RPMI8226 (cell line): Measurements from ENCODE around the gene SGTA.

Experiments used
- DNase-seq: peaks from one replicate; pipeline ENCODE4 v3.0.0-alpha.2; 2015

The SGTA gene

DNA sequence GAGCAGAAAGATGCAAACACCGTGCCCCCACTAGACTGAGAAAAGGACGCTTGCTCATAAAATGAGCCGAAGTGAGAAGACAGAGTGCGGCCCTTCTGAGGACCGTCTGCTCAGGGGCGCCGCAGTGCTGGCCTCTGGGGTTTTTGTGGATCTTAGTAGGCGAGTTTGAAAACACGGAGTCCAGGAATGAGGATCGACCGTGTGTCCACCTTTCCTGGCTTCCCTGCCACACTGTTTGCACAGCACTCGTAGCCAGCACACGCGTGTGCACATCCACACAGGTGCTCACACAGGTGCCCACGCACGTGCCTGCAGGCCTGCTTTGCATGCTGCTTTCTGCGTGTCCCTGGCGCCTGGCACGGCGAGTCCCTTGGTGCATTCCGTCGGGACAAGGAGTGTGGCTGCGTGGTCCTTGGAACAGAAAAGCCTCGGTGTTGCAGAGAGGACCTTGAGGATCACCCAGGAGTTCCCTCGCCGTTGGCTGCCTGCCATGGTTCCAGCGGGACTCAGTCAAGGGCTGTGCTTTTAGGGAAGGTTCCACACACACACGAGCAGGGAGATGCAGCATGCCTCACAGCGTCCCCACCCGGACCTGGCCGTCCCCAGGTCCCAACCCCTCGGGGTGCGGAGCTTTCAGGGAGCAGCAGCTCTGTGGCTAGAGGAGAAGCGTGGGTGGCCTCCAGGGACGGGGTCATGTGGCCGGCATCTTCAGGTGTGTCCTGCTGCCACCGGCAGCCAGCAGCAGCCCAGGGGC is 26.5 kb upstream of the SGTA start:
- no peak for DNase-seq

DNA sequence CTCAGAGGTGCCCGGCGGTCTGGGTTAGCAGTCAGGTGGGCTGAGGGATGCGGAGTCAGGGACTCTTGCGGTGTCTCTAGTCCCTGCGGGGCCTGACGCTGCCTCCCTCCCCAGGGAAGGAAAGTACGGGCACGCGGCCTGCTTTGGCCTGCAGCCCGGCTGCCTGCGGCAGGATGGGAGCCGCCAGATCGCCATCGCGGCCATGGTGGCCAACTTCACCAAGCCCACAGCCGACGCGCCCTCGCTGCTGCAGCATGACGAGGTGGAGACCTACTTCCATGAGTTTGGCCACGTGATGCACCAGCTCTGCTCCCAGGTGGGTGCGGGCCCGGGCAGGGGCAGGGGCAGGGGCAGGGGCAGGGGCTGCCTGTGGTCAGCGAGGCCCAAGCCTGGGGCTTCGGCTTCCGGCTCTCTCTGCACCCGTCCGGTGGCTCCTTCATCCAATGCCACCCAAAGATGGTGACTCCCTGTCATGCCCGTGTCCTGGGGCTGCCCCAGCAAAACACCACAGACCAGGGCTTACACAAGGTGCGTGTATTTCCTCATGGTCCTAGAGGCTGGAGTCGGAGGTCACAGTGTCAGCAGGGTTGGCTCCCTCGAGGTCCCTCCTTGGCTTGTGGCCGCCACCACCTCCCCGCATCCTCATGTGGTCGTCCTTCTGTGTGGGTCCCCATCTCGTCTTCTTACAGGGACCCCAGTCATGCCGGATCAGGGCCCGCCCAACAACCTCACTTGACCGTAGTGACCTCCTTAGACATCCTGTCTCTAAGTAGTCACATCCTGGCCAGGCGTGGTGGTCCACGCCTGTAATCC is 25.3 kb upstream of the SGTA start:
- DNase-seq, result no peak

DNA sequence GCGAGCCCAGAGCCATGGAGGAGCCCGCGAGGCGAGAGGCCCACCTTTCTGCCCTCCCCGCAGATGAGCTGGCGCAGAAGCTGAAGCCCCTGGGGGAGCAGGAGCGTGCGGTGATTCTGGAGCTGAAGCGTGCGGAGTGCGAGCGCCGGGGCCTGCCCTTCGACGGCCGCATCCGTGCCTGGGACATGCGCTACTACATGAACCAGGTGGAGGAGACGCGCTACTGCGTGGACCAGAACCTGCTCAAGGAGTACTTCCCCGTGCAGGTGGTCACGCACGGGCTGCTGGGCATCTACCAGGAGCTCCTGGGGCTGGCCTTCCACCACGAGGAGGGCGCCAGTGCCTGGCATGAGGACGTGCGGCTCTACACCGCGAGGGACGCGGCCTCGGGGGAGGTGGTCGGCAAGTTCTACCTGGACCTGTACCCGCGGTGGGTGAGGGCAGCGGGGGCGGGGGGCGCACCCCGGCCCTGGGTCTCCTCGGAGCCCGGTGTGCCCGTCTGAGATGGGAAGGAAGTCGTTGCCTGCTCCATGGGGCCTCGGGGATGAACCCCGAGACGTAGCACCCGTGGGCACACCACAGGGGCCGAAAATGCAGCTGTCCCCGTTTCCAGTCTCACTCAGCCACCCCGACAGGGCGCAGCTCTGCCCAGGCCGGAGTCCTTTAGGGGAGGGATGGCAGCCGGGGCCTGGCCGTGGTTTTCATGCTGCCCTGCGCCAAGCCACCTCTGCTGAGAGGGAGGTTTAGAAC is 24.5 kb upstream of the SGTA start:
- no peak for DNase-seq

DNA sequence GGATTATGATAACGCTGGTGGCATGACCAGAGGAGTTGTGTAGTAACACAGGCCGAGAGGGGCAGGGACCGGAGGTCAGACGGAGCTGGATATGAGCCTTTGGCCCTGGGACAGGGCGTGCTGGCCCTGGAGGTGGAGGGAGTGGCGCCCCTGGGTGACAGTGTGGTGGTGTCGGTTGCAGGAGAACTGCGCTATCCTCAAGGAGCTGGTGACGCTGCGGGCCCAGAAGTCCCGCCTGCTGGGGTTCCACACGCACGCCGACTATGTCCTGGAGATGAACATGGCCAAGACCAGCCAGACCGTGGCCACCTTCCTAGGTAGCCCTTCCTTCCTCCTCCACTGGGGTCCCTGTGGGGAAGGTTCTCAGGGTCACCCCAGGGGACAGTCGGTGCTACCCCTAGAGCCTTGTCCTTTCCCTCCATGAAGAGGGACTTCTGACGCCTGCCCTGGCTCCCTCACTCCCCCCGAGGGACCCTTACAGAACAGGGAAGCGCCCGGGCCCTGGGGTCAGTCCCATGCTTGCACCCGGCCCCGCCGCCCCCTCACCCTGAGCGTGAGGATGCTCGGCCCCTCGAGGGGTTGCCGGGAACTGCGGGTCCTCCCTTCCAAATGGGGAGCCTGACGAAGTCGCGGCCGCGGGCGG is 23.8 kb upstream of the SGTA start:
- no peak for DNase-seq

DNA sequence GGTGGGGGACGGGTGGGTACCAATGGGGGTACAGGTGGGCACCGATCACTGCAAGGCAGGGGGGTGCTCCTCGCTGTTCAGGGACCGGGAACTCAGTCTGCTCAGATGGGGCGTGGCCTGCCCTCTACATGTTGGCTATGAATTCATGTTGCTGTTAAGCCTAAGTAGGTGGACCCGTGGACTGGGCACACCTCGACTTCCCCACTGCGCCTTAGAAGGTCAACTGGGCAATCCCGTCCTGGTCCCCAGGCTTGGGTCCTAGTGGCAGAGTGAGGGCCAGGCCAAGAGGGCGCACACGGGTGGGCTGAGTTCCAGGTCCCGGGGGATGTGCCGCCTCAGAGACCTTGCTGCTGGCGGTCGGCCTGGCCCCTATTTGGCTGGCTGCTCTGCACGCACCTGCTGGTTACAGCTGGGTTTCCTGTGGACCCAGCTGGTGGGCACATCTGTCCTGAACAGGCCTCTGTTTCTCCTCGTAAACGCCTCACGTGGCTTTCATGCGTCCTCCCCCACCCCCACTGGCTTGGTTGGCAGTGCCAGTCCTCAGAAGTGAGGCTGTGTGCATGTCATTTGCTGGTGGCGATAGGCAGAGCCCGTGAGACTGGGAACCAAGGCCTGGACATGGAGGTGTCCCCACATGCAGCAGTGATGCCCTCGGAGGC is 23.0 kb upstream of the SGTA start:
- no peak for DNase-seq

DNA sequence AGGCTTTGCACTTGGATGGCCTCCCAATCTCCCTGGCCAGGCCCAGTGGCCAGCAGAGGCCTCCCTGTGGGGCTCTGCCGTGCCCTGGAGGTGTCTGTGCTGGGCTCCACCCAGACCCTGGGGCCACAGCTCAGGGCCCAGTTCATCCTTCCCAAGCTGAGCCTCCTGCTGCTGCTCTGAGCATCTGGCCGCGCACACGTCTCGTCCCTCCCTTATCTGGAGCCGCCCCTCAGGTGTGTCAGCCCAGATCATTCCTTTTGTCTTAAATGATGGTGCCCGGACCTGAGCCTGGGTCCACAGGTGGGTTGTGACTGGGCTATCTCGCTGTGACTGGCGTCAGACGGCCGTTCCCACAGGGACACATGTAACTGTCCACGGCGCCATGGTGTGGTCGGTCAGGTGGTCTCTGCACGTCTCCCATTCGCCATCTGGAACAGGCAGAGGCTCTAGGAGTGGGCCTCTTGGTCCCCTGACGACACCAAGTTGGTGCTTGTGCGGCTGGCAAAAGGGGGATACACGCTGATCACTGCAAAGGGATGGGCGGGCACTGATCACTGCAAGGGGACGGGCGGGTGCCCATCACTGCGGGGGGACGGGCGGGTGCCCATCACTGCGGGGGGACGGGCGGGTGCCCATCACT is 22.3 kb upstream of the SGTA start:
- DNase-seq, result no peak

DNA sequence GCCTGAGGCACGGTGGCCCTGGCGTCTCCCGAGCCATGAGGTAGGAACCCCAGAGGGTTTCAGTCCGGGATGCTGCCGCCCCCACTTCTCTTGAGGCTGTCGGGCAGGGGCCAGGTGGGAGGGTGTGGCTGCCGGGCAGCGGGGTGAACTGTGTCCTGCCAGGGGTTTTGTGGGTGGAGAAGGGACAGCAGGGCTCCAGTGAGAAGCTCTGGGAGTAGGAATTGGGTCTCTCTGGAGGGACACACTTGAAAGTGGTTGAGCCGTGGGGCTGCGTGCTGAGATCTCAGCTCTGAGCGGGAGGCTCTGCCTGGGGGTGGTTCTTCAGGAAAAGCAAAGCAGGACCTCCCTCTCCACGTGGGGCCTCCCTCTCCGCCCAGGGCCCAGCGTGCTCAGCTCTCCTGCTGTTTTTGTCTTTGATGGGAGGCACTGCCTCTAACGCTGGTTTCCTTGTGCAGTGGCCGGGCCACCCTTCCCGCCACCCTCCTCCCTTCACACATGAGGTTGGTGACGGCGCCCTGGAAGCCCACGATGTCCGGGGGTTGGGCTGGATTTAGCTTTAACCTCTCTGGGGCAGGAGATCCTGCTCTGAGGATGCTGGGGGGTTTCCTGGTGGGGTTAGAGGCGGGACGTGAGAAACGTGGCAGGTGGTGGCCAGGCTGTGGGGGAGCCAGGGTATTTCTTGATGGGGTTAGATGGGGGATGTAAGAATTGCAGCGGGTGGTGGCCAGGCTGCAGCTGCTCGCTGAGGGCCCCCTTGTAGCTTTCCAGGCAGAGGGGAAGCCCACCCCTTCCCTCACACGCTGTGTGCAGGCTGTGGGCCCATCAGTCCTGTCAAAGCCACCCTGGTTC is 21.3 kb upstream of the SGTA start:
- no peak for DNase-seq

DNA sequence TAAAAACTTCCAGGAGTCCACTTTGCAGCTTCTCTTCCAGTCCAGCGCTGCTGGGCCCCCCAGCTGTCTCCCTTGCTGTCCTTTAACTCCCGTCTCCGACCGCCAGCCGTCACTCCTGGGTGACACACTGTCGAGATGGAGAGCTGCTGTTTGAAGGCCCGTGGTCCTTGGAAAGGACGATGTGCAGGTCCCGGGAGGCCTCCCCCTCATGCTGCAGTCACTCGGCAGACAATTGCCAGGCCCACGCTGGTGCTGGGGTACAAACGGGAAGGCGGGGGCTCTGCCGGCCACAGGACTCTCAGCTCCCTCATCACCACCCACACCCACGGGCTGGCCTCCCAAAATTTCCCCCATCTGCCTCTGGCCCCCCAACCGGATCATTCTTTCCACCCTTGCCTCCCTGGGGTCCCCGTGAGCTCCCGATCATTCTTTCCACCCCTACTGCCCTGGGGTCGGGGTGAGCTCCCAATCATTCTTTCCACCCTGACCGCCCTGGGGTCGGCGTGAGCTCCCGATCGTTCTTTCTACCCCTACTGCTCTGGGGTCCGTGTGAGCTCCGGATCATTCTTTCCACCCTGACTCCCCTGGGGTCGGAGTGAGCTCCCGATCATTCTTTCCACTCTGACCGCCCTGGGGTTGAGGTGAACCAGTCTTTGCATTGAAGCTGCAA is 20.5 kb upstream of the SGTA start:
- no peak for DNase-seq

DNA sequence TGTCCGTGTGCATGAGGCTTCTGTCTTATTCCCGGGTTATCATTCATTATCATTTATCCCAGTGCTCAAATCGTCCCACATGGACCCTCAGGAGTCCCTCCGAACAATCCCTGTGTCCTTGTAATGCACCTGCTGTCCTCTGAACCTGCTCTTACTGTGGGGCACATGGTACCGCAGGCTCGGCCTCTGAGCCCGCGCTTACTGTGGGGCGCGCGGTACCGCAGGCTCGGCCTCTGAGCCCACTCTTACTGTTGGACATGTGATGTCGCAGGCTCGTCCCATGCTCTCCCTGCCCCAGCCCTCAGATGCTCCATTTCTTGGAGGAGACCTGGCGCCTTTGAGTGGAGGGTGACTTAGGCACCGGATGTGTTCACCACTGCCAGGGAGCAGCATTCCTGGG is 19.8 kb upstream of the SGTA start:
- no peak for DNase-seq

DNA sequence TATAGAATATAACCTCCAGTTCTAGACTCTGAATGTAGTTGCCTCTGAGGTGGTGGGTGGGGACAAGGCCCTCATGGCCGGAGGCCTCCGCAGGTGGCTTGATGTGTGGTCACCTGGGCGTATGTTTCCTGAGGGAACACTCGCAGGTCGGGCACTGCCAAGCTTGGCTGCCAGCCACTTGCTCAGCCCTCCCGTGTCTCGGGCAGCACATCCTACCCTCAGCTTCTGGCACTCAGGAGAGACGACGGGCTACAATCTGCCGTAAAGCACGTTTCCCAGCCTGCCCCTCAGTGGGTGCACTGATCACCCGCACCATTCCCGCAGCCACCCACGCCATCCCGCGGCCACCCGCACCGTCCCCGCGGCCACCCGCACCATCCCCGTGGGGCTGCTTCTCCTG is 17.4 kb upstream of the SGTA start:
- DNase-seq, result no peak

DNA sequence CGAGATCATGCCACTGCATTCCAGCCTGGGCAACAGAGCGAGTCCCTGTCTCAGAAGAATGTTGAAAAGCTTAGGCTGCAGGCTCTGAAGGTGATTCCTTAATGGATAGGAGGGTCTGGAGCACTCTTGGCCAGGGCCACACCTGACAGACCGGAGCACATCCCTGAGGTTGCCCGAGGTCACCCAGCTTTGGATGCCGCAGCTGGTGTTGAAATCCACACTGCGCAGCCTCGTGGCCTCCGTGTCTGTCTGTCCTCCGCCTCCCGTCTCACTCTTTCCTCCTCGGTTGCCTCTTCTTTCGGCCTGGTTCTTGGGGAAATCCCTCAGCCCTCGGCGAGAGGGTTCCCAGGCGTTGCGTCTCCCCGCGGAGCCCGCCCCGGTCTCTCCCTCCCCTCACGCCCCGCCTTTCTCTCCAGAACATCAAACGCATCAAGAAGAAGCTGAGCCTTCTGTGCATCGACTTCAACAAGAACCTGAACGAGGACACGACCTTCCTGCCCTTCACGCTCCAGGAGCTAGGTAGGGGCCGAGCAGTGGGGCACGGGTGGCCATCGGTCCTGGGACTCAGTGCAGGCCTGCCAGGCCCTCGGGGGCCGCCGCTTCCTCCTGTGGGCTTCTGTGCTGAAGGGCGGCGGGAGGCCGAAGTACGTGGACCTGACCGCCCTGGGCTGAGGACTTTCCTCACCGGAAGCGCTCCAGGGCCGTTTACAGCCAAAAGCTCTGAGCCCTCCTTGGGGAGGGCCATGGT is 16.4 kb upstream of the SGTA start:
- no peak for DNase-seq

DNA sequence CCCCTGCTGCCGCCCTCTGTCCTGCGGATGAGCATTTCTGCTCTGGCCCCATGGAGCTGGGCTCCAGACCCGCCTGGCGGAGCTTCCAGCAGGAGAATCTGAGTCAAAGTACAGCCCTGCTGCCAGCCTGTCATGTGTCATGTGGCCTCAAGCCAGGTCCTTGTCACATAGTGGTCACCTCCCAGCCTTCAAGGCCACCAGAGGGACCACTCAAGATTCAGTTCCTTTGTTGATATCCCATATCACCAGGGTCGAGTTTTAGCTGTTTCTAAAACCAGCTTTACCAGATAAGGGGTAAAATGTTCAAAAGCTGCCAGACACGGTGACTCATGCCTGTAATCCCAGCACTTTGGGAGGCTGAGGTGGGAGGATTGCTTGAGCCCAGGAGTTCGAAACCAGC is 15.7 kb upstream of the SGTA start:
- no peak for DNase-seq

DNA sequence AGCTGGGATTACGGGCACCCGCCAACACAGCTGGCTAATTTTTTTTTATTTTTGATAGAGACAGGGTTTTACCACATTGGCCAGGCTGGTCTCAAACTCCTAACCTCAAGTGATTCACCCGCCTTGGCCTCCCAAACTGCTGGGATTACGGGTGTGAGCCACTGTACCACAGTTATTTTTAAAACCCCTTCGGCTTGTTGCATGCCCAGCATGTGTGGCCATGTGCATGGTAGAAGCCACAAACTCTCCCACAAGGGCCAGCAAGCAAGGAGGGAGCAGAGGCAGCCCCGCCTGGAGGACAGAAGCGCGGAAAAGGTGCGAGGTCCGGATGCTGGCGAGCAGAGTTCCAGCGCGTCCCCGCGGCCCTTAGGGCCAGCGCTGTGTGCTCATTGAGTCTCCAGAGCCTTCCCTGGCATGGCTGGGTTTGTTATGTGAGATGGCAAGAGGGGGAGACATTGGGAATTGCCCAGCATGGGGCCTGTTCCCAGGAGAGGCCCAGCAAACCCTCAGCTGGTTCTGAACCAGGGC is 15.1 kb upstream of the SGTA start:
- no peak for DNase-seq

DNA sequence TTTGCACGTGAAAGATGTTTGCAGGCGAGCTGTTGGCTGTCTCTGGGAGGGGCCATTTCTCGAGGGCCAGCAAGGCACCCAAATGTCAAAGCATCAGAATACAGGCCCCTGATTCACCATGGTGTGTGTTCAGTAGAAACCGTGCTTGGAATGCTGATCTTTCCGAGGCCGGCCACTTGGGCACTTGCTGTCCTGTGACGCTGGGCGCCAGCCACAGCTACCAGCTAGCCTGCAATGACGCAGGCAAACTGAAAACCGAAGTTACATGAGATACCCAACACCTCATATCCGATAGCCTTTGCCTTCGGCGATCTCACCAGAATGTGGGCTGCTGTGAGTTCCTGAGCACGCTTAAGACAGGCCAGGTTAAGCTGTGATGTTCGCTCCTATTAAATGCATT is 14.2 kb upstream of the SGTA start:
- DNase-seq, result no peak

DNA sequence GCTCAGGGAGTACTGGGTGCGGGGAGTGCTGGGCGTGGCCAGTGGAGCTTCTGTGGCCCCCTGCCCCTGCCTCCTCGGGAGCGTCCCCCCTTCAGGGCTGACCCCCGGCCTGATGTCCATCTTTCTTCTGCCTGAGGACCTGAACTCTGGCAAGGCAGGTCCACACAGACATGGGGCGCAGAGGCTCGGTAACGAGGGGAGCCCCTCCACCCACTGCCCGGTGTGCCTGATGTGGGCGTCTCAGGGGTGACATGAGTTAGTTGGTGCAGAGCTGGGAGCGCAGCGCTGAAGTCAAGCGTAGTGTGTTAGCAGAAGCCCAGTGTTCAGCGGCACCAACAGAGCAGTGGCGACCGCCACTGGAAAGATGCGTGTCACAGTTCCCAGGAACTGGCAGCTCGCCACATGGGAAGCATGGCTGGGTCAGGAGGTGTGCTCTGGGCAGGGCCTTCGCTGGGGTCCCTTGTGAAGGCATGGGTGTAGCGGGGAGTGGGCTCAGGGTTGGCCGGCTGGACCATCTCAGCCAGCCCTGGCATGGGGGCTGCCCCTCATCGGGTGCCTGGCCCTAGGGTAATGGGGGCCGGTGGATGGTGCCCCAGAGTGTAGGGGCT is 13.7 kb upstream of the SGTA start:
- DNase-seq, result no peak

DNA sequence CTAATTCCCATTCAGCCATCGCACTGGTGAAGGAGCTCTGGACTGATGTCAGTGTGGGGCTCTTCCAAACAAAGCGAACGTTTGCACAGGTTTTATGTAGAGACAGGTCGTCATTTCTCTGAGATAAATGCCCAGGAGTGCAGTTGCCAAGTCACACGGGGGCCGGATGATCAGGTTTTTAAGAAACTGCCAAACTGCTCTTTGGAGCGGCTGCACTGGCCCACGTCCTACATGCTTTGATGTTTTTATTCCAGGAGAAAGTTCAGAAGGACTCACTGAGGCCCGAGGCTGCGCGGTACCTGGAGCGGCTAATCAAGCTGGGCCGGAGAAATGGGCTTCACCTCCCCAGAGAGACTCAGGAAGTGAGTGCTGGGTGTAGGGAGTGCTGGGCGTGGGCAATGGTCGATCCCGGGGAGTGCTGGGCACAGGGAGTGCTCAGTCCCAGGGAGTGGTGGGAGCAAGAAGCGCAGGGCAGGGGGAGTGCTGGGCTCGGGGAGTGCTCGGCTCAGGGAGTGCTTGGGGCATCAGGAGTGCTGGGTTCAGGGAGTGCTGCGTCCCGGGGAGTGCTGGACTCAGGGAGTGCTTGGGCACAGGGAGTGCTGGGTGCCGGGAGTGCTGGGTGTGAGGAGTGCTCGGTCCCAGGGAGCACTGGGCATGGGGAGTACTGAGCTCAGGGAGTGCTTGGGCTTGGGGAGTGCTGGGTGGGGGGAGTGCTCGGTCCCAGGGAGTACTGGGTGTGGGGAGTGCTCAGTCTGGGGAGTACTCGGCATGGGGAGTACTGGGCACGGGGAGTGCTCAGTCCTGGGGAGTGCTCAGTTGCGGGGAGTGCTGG is 13.0 kb upstream of the SGTA start:
- no peak for DNase-seq

DNA sequence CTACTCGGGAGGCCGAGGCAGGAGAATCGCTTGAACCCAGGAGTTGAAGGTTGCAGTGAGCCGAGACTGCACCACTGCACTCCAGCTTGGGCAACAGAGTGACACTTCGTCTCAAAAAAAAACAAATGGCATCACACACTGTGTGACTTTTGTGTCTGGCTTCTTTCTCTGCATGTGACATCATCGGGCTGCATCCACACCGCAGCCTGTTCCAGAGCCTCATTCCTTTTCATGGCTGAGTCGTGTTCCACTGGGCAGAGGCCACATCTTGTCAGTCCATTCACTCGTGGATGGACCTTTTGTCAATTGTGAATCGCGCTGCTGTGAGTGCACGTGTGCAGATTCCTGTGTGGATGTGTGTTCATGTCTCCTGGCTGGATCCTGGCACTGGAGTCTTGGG is 10.5 kb upstream of the SGTA start:
- no peak for DNase-seq

DNA sequence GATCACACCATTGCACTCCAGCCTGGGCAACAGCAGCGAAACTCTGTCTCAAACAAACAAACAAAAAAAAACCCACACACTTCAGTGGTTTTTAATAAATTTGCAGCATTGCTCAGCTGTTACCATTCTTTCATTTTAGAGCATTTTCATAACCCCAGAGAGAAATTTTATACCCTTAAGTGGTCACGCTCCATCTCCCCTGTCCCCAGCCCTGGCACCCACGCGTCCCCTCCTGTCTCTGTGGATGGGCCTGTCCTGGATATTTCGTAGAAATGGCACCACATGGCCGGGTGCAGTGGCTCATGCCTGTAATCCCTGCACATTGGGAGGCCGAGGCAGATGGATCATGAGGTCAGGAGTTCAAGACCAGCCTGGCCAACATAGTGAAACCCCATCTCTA is 10.1 kb upstream of the SGTA start:
- DNase-seq, result no peak
